HG03354 (cell line): ENCODE data around the gene NACA2.
"Not testable (repeated sequence)": the region's sequence is repeated elsewhere in the genome, so short reads cannot be mapped to it uniquely, and the experiment has no call there.

Experiments used
- ATAC-seq: cut with Tn5 transposase; IDR thresholded peaks from one replicate; pipeline ENCODE4 v1.9.1; 2021; ENCODE audit warnings: mild to moderate bottlenecking; ENCODE audit not compliant: unreplicated experiment, poor library complexity, severe bottlenecking

The NACA2 gene

DNA sequence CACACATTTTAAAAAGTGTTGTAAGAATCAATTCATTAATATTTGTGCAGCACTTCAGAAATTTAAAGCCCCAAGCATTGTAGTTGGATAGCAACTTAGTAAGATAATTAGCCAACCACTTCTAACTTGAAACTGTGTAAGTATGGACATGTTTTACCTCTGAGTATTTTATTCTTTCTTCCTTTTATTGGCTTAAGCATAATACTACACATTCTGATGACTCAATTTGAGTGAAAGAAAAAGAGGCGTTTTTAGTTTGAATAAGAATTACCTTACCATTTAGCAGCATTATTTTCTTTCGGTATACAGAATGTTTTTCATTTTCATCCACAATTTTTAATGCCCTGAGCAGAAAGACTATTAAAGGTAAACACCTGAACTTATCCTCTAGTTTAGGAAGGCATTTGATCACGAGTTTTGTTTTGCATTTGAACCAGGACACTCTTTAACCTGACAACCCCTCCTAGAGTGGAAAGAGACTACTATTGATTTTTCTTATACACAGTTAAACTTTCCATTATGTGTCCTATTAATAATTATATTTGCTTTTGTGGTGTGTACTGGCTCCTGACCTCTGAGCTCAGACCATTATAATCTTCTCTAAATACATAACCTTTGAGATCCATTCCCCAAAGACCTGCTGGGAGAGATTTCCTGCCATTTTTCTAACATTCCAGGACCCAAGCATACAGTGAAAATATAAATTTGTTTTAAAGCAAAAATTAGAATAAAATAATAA lies 9.2 kb downstream of the NACA2 start:
- ATAC-seq = no peak

DNA sequence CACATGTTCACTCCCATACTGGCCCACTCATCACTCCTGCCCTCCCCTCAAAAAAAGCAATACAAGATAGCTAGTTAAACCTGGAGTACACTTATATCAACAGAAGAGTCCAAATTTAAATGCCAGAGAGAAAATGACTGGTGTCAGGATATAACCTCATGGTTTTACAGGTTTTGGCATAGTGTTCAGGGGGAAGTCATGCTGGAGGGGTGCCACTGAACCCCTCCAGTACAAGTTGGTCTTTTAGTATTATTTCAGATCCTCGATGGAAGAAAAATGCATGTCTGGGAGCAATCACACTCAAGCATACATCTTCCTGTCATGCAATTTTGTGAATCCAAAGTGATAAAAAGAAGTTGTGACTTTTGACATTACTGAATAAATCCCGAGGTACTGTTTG lies 10.5 kb downstream of the NACA2 start:
- no peak for ATAC-seq

DNA sequence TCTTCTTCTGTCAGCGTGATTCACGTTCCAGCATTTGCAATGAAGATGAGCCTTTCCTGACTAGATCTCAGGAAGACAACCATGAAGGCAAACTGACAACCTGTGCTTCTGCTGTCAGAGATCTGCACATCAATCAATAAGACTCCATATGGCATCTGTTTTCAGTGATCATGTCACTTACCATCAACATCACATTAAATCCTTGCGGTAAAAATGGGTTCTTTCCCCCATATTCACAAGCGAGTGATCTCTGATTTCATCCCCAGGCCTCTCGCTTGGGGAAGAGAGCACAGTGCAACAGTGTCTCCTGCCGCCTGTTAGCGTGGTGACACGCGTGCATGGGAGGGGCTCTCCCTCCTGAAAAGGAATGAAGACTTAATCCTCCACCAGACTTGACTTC lies 11.1 kb downstream of the NACA2 start:
- ATAC-seq = no peak

DNA sequence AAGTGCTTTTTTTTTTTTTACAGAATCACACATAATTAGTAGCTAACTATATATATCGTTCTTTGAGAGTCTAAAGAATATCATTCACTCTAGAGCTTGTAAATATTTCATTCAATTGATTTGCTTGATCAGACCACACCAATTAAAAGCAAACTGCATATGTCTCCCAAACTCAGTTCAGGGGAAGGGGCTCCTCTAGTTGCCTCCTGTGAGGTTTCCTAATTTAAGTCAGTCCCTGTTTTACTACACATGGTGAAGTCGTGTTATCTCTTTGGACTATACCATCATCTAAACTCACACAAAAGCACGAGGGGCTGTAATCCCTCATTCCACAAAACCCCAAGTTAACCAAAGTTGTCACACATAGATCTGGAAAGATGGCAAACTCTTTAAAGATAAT lies 11.7 kb downstream of the NACA2 start:
- ATAC-seq = no peak

DNA sequence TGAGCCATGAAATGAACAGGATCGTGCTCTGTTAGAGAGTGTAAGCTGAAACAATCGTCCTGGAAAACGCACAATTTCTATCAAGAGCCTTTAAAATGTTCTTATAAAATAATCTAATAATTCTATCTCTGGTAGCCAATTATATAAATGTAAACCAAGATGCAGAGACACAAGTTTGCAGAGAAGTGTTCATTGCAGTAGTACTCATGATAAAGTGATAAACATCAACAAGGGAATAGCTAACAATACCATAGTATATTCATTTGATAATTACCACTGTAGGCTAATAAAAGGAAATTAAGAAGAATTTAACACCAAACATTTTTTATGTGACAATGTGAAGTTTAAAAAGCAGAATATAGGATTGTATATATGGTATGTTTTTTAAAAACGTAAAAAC lies 12.4 kb downstream of the NACA2 start:
- ATAC-seq = no peak

DNA sequence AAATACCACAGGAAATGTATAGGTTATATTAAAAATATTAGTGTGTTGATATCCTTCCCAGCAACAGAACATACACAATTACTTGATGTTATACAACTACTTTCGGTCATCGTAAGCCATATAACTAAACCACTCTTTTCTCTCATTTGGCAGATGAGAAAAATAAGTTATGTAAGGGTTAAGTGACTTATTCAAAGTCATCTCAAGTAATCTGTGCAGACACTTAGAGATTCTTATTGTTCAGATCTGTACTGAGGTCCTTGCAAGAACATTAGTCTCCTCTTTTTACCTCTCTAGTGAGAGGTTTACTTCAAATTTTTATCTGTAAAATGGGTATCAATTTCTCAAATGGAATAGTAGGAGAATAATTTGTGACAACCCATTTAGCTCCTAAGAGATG lies 15.0 kb downstream of the NACA2 start:
- ATAC-seq = no peak

DNA sequence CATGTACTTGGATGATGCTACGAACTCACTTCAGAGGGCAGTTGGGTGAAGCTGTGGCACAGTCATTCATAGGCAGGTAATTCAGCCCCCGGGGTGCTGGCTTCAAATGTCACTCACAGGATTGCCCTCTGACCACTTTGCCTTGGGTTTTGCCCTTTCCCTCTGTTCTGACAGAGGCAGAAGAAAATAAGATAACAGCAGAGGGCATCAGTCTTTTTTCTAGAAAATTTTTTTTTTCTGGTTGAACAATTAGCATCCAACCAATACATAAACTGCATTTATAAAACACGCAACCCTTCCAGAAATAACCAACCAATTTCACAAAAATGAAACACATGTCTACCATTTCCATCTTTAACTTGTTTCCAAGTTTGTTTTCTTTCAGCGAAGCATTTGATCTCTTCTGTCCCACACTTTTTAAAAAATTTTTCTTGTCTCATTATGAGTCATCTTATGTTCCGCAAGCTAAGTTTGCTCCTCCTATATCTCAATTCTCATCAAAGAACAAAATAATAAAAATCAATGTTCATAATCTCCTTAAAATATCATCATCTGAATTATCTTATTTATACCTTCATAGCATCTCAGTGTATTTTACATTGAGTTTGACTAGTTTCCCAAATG lies 15.6 kb downstream of the NACA2 start:
- no peak for ATAC-seq

DNA sequence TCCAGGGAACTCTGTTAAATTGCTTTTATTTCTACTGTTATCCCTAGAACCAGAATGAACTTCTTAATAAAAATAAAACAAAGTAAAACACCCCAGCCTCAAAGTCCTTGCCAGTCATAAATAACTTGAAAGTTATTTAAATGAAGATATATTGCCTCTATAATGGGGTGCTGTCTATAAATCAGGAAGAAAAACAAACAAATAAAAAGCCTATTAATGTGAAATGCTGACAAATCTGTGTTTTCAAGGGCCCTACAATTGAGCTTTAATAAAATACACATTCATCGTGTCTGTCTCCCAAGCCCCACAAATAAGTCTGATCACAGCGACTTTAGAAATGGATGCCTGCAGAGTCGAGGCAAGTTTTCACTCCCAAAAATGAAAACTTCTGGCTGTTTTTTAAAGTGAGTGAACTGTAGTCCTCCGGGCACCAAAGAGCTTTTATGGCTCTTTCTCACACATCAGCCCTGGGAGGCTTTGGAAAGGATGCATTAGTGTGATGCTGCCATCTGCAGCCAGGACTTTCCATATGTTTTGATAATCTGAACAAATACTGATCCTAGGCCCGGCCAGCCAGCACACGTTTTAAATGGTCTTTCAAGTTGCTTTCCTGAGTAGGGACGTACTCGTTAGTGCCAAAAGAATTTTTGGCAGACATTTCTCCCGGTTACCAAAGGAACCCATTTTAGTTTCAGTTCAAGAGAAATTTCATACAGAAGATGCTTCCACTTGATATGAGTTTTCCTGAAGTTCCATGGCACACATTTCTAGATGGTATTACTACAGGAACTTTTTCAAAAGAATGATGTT lies 16.3 kb downstream of the NACA2 start:
- no peak for ATAC-seq

DNA sequence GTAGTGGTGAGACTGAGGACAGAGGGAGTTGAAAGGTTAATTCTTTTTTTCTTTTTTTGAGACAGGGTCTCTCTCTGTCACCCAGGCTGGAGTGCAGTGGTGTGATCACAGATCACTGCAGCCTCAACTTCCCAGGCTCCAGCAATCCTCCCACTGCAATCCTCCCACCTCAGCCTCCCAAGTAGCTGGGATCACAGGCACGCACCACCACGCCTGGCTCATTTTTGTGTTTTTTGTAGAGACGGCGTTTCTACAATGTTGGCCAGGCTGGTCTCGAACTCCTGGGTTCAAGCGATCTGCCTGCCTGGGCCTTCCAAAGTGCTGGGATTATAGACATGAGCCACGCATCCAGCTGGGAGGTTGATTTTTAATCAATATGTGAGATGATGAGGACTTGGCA lies 18.5 kb downstream of the NACA2 start:
- ATAC-seq = not testable (repeated sequence)

DNA sequence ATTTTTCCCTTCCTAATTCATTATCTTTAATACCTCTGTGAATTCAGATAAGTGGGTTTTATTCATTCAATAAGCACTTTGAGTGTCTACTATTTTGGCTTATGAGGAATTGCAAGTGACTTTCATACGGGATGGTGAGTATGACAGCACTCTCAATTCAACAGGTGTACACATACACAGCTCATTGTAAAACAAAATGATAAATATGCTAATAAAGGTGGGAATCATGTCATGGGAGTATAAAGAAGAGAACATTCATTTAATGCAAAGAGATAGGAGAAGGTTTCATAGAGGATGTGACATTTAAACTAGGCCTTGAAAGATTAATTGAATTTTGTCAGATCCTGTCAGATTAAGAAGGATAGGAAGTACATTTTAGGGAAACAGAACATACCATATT lies 19.4 kb downstream of the NACA2 start:
- ATAC-seq = no peak

DNA sequence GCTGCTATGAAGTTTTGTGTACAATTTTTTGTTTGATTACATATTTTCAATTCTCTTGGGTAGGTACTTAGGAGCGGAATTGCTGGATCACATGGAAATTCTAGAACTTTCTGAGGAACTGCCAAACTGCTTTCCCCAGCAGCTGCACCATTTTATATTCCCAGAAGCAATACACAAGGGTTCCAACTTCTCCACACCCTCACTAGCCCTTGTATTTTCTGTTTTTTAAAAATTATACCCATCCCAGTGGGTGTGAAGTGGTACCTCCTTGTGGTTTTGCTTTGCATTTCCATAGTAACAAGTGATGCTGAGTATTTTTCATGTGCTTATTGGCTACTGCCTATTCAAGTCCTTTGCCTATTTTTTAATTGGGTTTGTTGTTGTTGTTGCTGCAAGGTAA lies 20.9 kb downstream of the NACA2 start:
- ATAC-seq = no peak

DNA sequence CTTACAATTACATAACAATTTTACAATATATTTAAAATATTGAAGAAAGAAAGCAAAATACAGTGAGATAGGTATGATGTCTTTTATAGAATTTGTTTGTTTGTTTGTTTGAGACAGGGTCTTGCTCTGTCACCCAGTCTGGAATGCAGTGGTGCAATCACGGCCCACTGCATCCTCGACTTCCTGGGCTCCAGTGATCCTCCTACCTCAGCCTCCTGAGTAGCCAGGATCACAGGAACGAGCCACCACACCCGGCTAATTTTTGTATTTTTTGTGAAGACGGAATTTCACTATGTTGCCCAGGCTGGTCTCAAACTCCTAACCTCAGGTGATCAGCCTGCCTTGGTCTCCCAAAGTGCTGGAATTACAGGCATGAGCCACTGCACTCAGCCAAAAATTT lies 21.5 kb downstream of the NACA2 start:
- not testable (repeated sequence) for ATAC-seq

DNA sequence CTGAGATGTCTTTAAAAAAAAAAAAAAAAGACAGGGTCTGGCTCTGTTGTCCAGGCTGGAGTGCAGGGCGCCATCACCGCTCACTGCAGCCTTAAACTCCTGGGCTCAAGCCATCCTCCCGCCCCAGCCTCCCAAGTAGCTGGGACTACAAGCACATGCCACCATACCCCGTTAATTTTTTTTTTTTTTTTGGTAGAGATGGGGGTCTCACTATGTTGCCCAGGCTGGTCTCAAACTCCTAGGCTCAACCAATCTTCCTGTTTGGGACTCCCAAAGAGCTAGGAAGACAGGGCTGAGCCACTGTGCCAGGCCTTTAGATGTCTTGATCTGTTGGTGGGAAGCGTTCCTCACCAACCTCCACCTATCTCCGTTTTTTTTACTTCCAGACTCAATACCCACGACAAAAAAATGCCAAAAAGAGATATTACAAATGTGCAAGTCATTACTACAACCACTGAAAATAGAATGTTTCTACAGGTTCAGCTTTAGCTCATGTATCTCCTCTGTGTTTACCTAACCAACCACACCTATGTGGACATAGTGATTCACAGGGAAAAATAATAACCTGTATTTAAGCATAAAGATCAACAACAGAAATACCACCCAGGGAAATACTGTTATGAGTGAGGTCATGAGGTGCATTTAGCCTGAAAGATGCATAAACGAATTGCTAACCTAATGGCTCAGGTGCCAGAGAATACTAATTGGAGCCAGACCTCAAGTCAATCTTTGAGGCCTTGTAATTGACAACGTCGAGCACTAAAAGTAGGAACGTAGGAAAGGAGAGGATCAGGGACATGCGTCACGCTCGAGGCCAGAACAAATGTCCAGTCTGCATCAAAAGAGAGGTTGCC lies 22.6 kb downstream of the NACA2 start:
- ATAC-seq = no peak

DNA sequence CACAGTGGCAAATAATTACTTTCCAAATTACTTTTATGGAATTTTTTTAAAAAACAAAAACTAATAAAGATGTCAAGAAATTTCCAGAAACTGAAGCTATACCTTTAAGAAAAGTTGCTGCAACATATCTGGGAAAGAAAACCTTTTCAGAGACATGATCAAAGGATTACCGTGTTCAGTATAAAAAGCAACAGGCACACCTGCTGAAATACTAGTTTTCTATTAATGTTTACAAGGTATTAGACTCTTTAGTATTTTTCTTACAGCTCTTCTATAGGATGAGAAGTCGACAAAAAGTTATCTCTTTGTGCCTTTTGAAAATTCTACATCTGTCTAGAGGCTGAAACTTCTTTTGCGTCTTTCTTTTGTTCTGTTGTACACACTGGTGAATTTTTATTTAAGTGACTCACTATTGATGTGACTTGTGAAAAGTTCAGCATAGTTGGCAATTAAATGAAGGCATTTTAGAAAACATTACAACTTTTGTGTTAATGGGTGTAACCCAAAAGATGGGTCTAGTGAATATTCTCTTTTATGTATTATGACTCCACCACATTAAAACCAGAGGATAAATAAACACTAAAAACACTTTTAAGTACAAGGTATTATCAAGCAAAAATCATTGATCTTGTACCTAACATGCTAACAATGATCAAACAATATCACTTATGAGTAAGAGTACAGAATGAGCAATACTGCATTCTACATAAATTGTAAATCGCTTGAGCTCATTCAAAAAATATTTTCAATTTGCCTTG lies 23.8 kb downstream of the NACA2 start:
- no peak for ATAC-seq

DNA sequence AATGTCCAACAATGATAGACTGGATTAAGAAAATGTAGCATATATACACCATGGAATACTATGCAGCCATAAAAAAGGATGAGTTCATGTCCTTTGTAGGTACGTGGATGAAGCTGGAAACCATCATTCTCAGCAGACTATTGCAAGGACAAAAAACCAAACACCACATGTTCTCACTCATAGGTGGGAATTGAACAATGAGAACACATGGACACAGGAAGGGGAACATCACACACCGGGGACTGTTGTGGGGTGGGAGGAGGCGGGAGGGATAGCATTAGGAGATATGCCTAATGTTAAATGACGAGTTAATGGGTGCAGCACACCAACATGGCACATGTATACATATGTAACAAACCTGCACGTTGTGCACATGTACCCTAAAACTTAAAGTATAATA lies 24.6 kb downstream of the NACA2 start:
- not testable (repeated sequence) for ATAC-seq

DNA sequence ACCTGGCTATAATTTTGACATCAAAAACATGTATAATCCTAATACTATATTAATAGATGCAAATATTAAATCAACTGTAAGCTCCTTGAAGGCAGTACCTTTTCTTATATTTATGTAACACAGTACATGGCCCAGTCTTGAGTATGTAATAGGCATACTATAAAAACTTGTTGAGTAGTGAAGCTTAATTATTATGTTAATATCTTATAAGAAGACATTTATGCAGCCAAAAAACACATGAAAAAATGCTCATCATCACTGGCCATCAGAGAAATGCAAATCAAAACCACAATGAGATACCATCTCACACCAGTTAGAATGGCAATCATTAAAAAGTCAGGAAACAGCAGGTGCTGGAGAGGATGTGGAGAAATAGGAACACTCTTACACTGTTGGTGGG lies 25.2 kb downstream of the NACA2 start:
- not testable (repeated sequence) for ATAC-seq

DNA sequence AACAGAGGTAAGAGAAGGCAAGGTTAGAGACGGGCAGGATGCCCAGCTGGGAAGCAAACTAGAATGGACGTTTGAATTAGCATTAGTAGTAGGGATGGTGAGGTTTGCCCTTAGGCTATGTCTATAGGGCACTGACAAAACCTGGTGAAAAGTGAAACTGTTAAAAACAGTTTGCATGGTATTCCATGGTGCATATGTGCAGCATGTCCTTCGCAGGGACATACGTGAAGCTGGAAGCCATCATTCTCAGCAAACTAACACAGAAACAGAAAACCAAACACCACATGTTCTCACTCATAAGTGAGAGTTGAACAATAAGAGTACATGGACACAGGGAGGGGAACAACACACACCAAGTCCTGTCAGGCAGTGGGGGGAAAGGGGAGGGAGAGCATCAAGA lies 25.8 kb downstream of the NACA2 start:
- no peak for ATAC-seq

DNA sequence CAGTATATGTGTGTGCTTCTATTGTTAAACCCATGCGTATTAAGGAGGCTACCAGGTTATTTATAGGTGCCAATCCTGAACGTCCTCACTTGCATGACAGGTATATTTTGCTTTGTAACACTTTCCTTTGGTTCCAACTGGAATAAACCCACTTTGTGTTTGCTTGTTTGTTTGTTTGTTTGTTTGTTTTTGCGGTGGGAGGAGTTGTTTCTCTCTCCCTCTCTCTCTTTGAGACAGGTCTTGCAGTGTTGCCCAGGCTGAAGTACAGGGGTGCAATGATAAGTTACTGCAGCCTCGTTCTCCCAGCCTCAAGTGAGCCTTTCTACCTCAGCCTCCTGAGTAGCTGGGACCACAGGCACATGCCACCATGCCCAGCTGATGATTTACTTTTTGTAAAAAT lies 28.7 kb downstream of the NACA2 start:
- ATAC-seq = no peak

DNA sequence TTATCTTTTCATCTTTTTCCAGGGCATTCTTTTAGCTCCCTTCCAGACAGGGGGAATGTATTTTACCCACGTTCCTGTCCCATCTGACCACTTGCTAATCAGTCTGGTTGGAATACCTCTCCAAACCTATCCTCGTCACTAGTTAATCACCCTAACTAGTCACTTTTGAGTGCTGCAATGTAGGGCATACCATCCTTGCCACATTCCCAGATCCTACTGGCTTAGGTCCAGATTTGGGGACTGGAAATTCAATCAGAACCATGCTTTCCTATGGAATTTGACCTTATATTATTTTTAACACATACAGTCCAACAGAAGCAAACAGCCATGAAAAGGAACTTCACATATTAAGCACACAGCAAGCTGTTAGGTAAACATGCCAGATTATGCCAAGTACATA lies 29.7 kb downstream of the NACA2 start:
- no peak for ATAC-seq
